GM13976 (cell line): Measurements from ENCODE around the gene EPS8.

Experiments used
- DNase-seq: peaks from one replicate; pipeline ENCODE4 v3.0.0; 2012; ENCODE audit warnings: low spot score
- in situ Hi-C: fragments of 300-500 bp; cut with MboI; formaldehyde crosslinking; loops from one replicate; pipeline ENCODE4 v1.12.0; 2022; ENCODE audit warnings: low sequenced_read_pairs, mixed read lengths, inconsistent platforms; ENCODE audit not compliant: unreplicated experiment
- TF ChIP-seq, protein P1 (sequence below): IDR thresholded peaks from 2 replicates; pipeline ENCODE4 v1.5.1; 2012; ENCODE audit warnings: borderline replicate concordance, mild to moderate bottlenecking; ENCODE audit not compliant: insufficient read depth; ENCODE audit errors: extremely low read depth, missing control alignments, control extremely low read depth

The EPS8 gene

DNA sequence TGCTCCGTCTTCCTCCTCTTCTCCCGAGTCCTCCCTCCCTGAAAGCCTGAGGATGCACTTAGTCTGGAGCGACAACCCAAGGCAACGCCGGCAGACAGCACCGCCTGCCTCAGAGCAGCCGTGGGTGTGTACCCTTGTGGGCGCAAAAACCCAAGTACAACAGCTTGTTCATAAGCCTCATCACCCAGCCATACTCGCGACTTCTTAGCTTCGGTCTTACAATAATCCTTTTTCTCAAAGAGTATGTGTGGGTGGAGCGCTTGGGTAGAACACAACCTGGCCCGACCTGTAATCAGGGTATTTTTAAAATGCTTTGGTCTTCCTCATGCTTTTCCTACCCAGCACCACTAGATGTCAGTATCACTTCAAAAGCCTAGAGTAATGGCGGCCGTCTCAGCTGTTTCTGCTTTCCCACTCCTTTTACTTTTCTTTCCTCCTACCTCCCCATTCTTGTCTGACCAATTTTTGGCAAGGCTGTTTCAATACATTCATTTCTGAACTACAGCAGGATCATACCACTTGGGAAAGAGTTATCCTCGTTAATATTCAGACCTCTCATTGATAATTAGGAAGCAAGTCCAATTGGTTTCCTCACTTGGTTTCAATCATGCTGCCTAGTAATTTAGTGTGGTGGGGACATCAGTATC lies 198.9 kb downstream of the EPS8 start:
- in situ Hi-C loops: no loop called here
- DNase-seq: peak; percentile 76
- TF ChIP-seq, protein P1, sequence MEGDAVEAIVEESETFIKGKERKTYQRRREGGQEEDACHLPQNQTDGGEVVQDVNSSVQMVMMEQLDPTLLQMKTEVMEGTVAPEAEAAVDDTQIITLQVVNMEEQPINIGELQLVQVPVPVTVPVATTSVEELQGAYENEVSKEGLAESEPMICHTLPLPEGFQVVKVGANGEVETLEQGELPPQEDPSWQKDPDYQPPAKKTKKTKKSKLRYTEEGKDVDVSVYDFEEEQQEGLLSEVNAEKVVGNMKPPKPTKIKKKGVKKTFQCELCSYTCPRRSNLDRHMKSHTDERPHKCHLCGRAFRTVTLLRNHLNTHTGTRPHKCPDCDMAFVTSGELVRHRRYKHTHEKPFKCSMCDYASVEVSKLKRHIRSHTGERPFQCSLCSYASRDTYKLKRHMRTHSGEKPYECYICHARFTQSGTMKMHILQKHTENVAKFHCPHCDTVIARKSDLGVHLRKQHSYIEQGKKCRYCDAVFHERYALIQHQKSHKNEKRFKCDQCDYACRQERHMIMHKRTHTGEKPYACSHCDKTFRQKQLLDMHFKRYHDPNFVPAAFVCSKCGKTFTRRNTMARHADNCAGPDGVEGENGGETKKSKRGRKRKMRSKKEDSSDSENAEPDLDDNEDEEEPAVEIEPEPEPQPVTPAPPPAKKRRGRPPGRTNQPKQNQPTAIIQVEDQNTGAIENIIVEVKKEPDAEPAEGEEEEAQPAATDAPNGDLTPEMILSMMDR: peak; percentile 81

DNA sequence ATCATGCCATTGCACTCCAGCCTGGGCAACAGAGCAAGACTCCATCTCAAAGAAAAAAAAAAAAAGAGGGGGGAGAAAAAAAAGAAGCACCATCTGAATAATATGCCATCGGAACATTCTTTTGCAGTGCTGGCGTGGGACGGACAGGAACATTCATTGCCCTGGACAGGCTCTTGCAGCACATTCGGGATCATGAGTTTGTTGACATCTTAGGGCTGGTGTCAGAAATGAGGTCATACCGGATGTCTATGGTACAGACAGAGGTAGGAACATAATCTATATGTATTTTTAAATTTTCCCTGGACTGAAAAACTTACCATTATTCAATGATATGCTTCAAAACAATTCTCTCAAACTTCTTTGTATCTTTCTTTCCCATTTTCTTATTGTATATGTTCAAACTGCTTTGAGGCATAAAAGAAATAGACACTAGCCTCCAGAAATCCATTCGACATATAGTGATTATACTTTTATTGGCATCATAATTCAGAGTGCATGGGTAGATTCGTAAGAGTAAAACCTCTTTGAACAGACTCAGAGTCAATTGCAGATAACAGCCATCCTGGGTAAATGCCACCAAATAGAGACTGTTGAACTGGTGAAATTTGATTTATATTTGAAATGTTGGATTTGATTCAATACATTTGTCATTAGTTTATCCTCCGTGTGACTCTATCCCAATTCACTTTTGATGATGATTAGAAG lies 199.7 kb downstream of the EPS8 start:
- in situ Hi-C loops: loop anchor here (5.0 to 10.0 kb wide), 2 partner anchors 268 to 315 kb away; no protein-coding TSS in a partner anchor
- DNase-seq: no peak
- TF ChIP-seq, protein P1: no peak

DNA sequence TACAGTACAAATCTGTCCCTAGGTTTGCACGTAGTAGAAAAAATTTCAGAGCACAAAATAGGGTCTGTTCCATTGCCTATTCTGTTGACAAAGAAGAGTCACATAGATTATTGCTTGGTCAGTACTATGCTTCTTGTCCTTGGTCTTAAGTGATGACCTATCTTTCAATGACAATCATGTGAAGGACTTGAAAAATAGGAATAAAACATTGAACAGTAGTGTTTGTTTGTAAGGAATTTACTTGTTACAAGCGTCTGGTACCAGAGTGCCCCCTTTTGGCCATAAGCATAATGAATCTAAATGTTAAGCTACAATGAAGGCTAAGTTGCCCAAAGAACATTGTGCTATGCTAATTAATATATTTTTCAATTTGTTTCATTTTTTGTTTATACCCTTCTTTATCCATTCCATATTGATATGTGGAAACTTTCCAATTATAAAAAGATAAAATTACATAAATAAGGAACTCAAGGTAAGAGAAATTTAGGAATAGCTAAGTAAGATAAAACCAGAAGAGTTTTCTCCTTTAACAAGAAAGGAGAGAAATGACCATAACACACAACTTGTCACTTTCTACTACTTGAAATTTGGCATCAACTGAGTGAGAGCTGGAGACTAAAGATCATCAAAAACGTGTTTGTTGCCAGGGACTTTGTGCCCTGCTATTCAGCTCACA lies 204.7 kb downstream of the EPS8 start:
- TF ChIP-seq, protein P1: peak; percentile 59
- in situ Hi-C loops: loop anchor here (5.0 to 10.0 kb wide), 2 partner anchors 273 to 310 kb away; no protein-coding TSS in a partner anchor
- peak; percentile 26 for DNase-seq

- in situ Hi-C loops: loop anchor here (10.0 kb wide), 1 partner anchor 309 kb away; no protein-coding TSS in a partner anchor
- no peak for DNase-seq
- TF ChIP-seq, protein P1: no peak
Observed at GRCh38 chr12:15583804-15584203, 205.4 kb downstream of the EPS8 start.

DNA sequence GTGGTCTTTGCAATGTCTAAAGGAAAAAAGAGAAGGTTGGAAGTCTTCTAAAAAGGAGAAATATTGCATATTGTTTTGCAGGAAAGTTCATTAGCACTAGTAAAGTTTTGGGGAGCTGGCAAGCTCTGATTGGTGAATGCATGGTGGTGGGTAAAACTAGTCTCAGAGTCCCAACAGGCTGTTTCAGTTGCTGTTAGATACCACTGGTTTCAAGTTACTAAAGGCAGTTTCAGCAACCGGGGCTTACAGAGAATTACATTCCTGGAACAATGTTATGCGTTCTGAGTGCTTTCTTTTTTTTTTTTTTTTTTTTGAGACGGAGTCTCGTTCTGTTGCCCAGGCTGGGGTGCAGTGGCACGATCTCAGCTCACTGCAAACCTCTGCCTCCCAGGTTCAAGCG lies 208.2 kb downstream of the EPS8 start:
- in situ Hi-C loops: loop anchor here (10.0 kb wide), 1 partner anchor 306 kb away; no protein-coding TSS in a partner anchor
- DNase-seq: no peak
- TF ChIP-seq, protein P1: no peak

GRCh38 chr12:15580431-15580830 lies 208.8 kb downstream of the EPS8 start:
- no peak for DNase-seq
- in situ Hi-C loops: loop anchor here (10.0 kb wide), 1 partner anchor 306 kb away; no protein-coding TSS in a partner anchor
- TF ChIP-seq, protein P1: no peak
